Measurements from ENCODE around the gene VAC14. TPM values are rescaled to one million over a fixed set of nuclear protein-coding genes. Genes with fewer than 3 reads are reported as not detected.

The VAC14 gene
- polyA plus RNA-seq, 1 donor from 2014 or later = 8.6 TPM

GRCh38 chr16:70750893-70751467, 50.0 kb downstream of the VAC14 start:
- TF ChIP-seq SMC3 (conservative IDR thresholded peaks at IDR 0.05; ENCODE audit: poor library complexity) (no peak), REST (IDR thresholded peaks at IDR 0.05; ENCODE audit: borderline replicate concordance) (no peak), MXI1 (conservative IDR thresholded peaks at IDR 0.05; ENCODE audit: poor library complexity, severe bottlenecking) (no peak), RAD21 (conservative IDR thresholded peaks at IDR 0.05) (no peak), CTCF (IDR thresholded peaks at IDR 0.05; ENCODE audit: poor library complexity, severe bottlenecking) (no peak), POLR2AphosphoS5 (IDR thresholded peaks at IDR 0.05) (no peak)
- Histone ChIP-seq H3K4me3 (ENCODE audit: low read length) (no peak overlapping the region), H3K9me3 (ENCODE audit: low read length) (no peaks in the 10 kb centered on the region), H2AFZ (ENCODE audit: low read depth, low read length) (no peak overlapping the region), H3K27ac (ENCODE audit: low read length) (no peak overlapping the region), H3K9ac (ENCODE audit: low read length) (no peak overlapping the region), H3K79me2 (replicated peaks; ENCODE audit: insufficient read depth, low read length) (no peaks in the 10 kb centered on the region), H3K4me2 (ENCODE audit: low read length) (no peak overlapping the region), H3K36me3 (ENCODE audit: insufficient read depth, low read length) (no peaks in the 10 kb centered on the region), H3K27me3 (ENCODE audit: insufficient read depth, low read depth, low read length) (no peaks in the 10 kb centered on the region), H3K9me2 (ENCODE audit: insufficient read depth, low read length) (no peaks in the 10 kb centered on the region), H3F3A (ENCODE audit: insufficient read depth, low read length, poor library complexity, severe bottlenecking) (no peaks in the 10 kb centered on the region), H4K20me1 (ENCODE audit: insufficient read depth) (no peaks in the 10 kb centered on the region)

- no peaks in the 10 kb centered on the region for H3K9me3 ChIP-seq (ENCODE audit: low read length)
- H4K20me1 ChIP-seq (ENCODE audit: insufficient read depth) = no peaks in the 10 kb centered on the region
- H3K9me2 ChIP-seq (ENCODE audit: insufficient read depth, low read length) = no peaks in the 10 kb centered on the region
- H3K9ac ChIP-seq (ENCODE audit: low read length) = peak overlapping the region; percentile 44
- no peak overlapping the region for H2AFZ ChIP-seq (ENCODE audit: low read depth, low read length)
- H3K4me3 ChIP-seq (ENCODE audit: low read length) = no peak overlapping the region
- H3F3A ChIP-seq (ENCODE audit: insufficient read depth, low read length, poor library complexity, severe bottlenecking) = no peaks in the 10 kb centered on the region
- TF ChIP-seq RAD21 (conservative IDR thresholded peaks at IDR 0.05) = no peak
- no peak for TF ChIP-seq EZH2 (IDR thresholded peaks at IDR 0.05; ENCODE audit: borderline replicate concordance, insufficient read depth, low read length, poor library complexity, severe bottlenecking)
- TF ChIP-seq TAF1 (IDR thresholded peaks at IDR 0.05; ENCODE audit: low read depth) = no peak
- no peaks in the 10 kb centered on the region for H3K27me3 ChIP-seq (ENCODE audit: insufficient read depth, low read depth, low read length)
- H3K79me2 ChIP-seq (replicated peaks; ENCODE audit: insufficient read depth, low read length) = no peaks in the 10 kb centered on the region
- no peak overlapping the region for H3K4me2 ChIP-seq (ENCODE audit: low read length)
- no peaks in the 10 kb centered on the region for H3K36me3 ChIP-seq (ENCODE audit: insufficient read depth, low read length)
- H3K27ac ChIP-seq (ENCODE audit: low read length) = peak overlapping the region; percentile 49
These were observed 51.0 kb downstream of the VAC14 start for GRCh38 chr16:70749681-70750601.
